Measurements from ENCODE around the gene CNPY2.
"Not testable (repeated sequence)": the region's sequence is repeated elsewhere in the genome, so short reads cannot be mapped to it uniquely, and the experiment has no call there.

CNPY2 gene

DNA sequence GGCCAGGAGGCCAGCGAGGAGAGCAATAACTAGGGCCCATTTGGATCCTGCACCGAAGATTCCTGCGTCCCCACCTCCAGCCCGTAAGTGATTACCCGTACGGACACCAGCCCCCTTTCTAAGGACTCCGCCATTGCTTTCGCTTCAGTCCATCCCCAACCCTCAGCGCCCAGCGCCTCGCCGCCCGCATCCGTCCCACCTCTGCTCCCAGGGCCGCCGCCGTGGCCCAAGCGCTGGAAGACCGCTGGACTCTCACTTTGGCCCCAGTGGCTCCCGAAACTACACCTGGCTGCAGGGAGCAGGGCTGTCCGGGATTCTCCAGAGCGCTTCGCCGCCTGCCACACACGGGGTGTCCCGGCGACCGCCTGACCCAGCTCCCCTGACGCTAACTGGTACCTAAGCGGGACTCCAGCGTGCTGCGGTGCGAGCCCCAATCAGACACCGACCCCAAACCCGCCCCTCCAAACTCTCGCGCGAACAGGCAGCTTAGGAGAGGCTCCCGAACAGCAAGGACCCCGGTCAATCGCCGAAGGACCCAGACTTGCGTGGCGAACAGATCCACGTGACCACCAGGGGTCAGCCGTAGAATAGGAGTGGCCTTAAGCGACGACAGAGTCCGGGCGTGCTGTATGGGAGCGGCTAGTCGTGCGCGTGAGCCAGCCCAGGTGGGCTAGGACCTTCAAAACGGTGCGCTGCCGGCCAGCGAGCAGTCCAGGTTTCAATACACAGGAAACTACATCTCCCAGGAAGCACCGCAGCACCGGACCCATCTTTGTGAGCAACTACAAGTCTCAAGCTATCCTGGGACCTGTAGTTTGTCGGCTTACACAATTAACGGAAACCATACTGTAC lies at the start of gene CNPY2:
TSS of gene CNPY2 (minus strand) at position 367 of the 852 bp plus-strand sequence. CDS start 771 bp downstream, outside the sequence.
- DNase-seq: peak; percentile 95

DNA sequence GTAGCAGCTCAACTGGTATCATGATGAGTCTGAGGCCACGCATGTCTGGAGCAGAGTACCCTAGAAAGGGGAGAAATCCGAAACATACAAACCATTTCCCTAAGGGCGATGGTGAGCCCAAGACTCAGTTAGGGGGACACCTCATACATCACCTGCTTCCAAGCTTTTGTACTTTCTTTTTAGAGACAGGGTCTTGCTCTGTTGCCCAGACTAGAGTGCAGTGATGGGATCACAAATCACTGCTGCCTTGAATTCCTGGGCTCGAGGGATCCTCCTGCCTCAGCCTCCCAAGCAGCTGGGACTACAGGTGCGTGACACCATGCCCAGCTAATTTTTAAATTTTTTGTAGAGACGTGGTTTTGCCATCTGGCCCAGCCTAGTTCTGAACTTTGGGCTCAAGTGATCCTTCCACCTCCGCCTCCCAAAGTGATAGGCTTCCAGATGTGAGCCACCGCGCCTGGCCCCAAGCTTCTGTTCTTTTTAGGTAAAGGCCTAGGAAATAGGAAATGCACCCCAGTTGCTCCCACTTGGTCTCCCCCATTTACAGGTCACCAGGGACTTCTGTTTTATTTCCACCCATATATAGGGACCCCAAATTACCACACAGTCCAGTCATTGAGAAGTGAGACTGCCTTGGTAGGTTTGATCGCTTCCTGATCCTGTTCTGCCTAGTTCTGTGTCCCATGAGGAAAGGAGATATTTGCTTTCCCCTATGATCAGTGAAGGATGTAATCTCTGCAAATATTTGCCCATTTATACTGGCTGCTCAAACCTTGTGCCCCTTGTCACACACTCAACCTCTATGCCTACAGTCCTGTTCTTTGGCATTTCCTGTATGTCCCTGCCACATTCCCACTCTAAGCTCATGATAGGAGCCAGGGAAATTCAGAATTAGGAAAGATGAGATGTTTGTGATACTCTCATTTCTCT lies 46.6 kb upstream of the CNPY2 start, which contains the start of gene APOF:
TSS of gene APOF (minus strand) at position 728 of the 930 bp plus-strand sequence. CDS start at position 616, 112 bp downstream.
- DNase-seq: no peak

DNA sequence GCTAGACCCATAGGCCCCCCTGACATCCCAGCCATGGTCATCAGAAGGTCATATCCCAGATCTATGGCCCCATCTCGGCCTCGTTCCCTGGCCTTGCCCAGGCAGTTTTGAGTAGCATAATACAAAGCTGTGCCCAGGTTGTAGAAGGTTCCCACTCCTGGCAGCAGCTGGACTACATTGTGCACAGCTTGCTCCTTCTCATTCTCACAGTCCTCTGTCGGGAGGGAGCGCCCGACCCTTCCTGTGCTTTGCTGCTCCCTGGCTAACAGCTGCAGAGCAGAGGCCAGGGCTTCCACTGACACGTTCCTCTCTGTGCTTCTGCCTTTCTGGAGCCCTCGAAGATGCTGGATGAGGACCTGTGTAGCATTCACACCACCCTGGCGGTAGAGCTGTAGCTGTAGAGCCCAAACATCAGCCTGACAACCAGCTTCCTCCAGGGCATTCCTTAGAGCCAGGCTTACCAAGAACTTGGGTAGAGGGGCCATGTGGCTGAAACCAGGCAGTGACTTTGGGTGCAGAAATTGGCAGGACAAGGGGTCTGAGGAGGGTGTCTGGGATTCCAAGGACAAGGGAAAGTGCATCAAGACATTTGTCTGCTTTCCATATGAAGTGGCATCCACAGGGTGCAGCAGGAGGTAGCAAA lies 45.8 kb upstream of the CNPY2 start:
- DNase-seq: no peak

DNA sequence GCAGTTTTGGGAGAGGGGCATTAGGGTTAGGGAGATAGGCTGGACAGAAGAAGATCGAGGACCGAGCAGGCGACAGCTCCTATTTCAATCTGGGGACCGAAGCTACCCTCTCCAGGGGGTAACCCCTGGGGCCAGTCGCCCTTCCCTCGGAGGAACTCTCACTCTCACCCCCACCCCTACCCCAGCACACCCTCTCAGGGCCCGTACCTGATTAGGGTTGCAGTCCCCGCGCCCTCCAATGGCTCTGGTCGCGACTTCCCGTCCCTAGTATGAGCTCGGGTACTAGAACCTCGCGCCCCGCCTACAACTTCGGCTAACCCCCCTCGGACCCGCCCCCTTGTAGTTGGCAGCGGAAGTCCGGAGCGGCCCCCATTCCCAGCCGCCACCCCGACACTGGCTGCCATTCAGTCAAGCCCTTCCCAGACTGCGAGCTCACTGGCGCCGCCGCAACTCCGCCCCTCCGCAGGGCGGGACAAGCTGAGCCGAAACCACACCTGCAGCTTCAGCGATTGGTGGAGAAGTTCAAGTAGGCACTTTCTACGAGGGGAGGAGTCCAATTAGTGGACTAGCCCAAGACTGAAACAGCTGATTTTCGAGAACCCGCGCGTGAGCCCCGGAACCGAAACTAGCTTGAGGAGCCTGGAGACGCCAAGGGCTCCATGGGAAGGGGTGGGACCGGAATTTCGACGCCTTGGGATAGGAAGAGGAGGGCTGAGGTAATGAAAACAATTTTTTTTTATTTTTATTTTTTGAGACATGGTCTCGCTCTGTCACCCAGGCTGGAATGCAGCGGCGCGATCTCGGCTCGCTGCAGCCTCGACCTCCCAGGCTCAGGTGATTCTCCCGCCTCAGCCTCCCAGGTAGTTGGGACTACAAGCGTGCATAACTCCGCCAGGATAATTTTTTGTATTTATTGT lies 44.3 kb upstream of the CNPY2 start, which contains the start of gene STAT2:
TSS of gene STAT2 (minus strand) at position 257 of the 917 bp plus-strand sequence. CDS start 3,536 bp downstream, outside the sequence.
- peak; percentile 100 for DNase-seq

DNA sequence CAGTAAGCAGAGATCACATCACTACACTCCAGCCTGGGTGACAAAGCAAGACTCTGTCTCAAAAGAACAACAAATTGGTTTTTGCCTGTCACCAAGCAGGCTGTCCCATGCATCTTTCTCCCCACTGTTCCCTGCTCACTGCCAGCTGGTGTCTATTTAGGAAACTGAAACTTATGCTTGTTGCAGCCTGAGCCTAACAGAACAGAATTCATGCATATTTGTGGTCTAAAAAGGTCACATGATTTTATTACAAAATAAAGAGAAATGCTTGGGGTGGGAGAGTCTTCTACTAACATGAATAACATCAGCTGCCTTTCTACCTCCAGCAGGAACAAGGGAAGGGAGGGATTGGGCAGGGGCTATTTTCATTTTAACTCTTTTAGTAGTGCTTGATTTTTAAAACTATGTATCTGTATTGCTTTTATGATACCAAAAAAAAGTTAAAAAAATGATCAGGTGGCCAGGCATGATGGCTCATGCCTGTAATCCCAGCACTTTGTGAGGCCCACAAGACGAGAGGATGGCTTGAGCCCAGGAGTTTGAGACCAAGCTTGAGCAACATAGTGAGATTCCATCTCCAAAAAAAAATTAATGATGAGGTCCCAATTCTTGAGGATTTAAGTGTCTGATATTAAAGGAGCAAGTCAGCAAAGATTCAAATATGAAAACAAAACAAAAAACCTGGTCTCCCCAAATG lies 43.2 kb upstream of the CNPY2 start:
- no peak for DNase-seq

DNA sequence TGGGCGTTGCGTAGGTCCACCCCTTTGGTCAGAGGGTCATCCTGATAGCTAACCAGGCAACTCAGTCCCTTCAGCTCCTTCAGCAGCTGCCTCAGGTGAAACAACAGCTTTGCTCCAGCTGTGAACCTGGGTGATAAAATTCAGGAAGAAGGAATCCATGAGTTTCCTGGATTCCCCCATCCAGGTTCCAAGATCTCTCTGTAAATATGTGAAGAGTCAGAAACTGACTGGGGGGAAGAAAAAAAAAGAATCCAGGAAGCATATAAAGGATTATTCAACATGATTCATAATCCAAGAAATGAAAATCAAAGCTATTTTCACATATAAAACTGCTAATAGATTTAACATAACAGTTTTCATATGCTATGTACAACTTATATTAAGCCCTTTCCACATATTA lies 35.5 kb upstream of the CNPY2 start:
- DNase-seq: no peak

DNA sequence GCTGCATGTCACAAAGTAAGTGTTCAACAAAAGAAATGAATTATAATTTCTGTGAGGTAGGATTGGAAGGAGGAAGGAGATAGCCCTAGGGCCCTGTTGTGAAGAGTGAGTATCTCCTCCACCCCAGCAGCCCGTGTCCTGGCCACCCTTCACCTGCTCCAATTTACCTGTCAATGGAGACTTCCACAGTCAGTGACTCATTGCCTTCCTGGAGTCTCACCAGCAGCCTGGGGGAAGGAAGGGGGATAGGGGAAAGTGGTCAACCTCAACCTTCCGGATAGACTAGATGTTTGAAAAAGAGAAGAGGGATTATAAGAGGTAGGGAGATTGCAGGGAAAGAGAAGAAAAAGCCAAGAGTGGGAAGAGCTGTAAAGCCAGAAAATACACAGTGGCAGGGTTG lies 34.9 kb upstream of the CNPY2 start:
- no peak for DNase-seq

DNA sequence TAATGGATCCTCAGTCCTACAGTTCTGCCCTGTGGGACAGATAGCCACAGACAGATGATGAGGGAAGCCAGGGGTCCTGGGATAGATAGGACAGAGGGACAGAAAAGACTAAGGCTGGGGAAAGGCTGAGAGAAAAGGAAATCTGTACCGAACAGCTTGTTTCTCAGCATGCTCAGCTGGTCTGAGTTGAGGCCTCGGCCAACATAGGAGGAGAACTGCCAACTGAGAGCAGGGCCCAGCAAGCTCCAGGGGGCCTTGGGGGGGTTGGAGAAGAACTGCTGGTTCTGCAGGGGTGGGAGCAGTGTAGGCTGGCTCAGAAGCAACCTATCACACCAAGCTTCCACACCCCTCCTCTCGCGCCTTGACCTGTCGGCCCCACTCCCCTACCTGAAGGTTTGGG lies 33.0 kb upstream of the CNPY2 start:
- no peak for DNase-seq

DNA sequence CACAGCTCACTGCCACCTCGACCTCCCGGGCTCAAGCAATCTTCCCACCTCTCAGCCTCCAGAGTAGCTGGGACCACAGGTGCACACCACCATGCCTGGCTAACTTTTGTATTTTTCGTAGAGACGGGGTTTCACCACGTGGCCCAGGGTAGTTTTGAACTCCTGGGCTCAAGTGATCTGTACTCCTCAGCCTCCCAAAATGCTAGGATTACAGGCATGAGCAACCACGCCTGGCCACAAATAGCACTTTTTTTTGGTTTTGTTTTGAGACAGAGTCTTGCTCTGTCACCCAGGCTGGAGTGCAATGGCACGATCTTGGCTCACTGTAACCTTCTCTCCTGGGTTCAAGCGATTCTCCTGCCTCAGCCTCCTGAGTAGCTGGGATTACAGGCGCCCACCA lies 31.5 kb upstream of the CNPY2 start:
- not testable (repeated sequence) for DNase-seq

DNA sequence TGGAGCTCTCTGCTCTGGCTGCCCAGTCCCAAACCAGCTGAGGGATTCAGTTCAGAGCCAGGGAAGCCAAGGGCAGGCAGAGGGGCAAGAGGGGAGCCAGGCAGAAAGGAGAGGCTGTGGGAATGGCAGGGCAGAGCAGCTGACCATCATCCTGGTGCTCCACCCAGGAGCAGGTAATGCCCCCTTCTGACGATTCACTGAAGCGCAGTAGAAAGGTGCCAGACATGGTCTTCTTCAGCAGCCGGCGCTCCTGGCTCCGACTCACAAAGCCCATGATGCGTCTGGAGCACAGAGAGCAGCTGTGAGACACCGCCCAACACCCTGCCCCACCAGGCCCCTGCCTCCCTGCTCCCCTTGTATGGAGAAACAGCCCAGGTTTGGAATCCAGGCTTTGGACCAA lies 30.9 kb upstream of the CNPY2 start:
- no peak for DNase-seq

DNA sequence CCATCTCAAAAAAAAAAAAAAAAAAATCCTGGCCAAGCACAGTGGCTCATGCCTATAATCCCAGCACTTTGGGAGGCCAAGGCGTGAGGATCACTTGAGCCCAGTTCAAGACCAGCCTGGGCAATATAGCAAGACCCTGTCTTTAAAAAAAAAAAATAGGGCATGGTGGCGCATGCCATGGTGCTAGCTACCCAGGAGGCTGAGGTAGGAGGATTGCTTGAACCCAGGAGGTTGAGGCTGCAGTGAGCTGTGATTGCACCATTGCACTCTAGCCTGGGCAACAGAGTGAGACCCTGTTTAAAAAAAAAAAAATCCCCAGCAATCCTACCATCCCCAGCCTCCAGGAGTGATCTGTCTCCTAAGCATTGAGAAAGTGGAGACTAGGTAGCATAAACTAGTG lies 26.5 kb upstream of the CNPY2 start:
- DNase-seq: not testable (repeated sequence)

DNA sequence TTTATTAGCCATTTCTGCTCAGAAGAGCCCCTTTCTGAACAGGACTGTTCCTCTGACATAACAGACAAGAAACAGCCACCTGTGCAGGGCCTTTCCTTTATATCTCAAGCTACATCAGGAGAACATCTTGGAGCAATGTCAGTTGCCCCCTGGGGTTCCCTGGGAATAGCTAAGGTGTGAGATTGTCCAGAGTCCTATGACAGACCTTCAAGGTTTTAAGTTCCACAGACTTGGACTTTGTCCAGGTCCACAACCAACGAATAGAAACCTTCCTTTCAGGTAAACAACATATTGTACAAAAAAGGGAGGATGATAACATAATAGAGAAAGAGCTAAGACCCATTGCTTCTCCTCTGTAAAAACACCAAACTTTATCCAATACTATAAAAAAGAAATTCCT lies 25.8 kb upstream of the CNPY2 start:
- no peak for DNase-seq

DNA sequence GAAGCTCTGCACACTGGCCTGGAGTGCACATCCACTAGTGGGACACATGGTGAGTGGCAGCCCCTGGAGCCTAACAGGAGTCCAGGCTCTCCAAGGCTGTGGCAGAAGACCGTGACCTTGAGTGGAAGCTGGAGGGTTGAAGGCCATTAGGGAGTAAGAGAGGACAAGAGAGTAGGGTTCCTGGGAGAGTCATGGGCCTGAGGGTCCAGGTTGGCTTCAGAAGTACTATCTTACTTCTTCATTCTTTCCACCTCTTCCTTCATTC lies 23.3 kb upstream of the CNPY2 start:
- DNase-seq: no peak

DNA sequence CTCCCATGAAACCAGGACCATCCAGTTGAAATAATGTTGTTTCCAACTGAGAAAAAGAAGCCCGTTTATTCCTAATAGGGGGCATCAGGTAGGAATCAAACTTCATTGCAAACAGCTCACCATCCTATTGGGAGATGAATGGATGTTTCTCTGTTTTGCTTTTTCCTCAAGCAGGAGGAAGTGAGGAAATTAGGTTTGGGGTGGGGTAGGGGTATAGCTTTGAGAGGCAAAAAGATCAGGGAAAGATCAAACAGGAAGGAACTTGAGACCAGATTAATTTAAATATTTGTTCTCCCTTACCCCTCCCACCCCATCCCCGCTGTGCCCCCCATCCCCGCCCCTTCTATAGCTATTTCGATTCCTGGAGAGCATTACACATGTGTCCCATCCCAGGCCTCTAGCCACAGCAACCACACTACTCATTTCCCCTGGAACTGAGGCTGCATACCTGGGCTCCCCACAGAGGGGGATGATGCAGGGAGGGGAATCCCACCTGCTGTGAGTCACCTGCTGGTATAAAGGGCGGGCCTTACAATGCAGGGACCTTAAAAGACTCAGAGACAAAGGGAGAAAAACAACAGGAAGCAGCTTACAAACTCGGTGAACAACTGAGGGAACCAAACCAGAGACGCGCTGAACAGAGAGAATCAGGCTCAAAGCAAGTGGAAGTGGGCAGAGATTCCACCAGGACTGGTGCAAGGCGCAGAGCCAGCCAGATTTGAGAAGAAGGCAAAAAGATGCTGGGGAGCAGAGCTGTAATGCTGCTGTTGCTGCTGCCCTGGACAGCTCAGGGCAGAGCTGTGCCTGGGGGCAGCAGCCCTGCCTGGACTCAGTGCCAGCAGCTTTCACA lies 22.7 kb upstream of the CNPY2 start, which contains the start of gene IL23A:
TSS of gene IL23A (plus strand) at position 577 of the 850 bp plus-strand sequence. CDS start at position 738, 161 bp downstream.
- peak; percentile 31 for DNase-seq

DNA sequence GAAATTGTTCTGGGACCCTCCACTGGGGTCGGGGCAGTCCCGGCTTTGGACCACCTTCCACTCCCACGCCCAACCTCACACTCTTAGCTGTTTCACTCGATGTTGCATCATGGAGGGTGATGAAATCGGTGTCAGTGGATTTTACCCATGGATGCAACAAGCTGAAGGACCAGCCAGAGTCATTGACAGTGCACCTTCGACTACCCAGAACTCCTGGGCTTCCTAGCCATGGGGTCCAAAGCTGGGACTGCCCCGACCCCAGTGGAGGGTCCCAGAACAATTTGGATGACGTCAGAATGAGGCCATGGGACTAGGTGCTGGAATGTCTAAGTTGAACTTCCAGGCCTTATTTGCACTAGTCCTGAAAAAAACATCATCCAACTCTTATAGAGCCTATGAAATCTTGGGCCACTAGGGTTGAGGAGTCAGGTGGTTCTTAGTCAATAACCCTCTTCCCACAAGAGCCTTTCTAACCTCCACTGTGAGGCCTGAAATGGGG lies 22.0 kb upstream of the CNPY2 start:
- no peak for DNase-seq

DNA sequence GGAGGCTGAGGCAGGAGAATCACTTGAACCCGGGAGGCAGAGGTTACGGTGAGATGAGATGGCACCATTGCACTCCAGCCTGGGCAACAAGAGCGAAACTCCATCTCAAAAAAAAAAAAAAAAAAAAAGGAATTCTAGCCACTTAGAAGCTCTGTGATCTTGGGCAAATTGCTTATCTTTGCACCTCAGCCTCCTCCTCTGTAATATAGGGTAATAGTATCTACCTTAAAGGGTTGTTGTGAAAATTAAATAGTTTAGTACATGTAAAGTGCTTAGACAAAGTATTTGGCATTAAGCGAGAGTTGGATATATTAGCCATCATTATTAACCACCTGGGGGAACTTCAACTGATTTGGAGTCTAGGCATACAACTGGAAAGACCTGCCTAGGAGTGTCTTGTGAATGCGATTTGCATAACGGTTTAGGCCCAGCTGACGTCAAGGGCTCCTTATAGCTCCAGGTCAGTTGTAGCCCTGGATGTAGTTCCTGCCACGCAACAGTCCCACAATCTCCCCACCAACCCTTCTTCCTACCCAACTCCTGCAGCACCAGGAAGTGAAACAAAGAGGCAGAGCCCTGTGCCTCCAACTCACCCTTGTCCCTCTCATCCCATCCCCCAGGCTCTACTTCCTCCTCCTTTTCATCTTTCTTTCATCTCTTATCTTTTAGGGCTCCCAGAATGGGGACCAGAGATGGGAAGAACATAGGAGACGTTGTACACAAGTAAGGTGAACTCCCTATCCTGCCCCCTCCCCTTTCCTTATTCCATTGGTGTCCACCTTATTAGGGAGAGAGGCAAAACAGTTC lies 20.8 kb upstream of the CNPY2 start:
- no peak for DNase-seq

DNA sequence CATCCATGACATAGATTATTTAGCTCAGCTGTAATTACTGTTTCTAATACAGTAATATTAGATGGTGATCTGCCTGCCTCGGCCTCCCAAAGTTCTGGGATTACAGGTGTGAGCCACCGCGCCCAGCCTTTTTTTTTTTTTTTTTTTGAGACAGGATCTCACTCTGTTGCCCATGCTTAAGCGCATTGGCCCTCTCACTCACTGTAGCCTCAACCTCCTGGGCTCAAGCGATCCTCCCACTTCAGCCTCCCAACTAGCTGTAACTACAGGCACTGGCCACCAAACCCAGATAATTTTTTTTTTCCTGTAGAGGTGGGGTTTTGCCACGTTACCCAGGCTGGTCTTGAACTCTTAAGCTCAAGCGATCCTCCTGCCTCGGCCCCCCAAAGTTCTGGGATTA lies 19.7 kb upstream of the CNPY2 start:
- DNase-seq: not testable (repeated sequence)

DNA sequence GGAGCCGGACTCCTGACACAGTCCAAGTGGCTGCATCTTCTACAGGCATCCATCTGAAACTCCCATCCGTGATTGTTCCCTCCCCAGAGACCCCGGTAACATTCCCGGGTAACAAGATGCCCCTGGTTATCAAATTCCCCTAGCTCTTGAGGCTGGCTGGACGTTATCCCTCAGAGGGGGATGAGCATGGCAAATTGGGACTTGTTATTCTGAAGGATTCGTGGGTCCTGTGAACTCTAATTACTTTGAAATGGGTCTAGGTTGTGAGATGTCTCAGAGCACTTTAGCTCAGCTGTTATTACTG lies 18.7 kb upstream of the CNPY2 start:
- DNase-seq: no peak
